Activated B cell treated with CpG ODN at 0.5 μM for 24 hours (primary cell): Measurements from ENCODE around the gene TBX21. TPM values are rescaled to one million over a fixed set of nuclear protein-coding genes. Genes with fewer than 3 reads are reported as not detected.

ENCODE experiments used
- ATAC-seq: fragments of 200-7000 bp; cut with Tn5 transposase; one replicate; pipeline ENCODE4 v1.10.0; 2021; ENCODE audit warnings: low read depth, mild to moderate bottlenecking, moderate library complexity
- CTCF ChIA-PET: fragments of 350-600 bp; sonication (Branson Sonifier 250); formaldehyde crosslinking; loops from one replicate; lab custom pipeline; 2021; ENCODE audit warnings: antibody characterized with exemption; lab: Charles Lee
- POLR2A ChIA-PET: fragments of 350-600 bp; sonication (Branson Sonifier 250); formaldehyde crosslinking; loops from one replicate; lab custom pipeline; 2021; ENCODE audit warnings: antibody characterized with exemption; lab: Charles Lee
- DNase-seq: peaks from one replicate; pipeline ENCODE4 v3.0.0; 2022
- H3K27ac Mint-ChIP-seq: one replicate; pipeline ENCODE4 v1.8.0; 2020; ENCODE audit warnings: mixed read lengths
- H3K27me3 Mint-ChIP-seq: one replicate; pipeline ENCODE4 v1.8.0; 2021; ENCODE audit warnings: mixed read lengths
- H3K36me3 Mint-ChIP-seq: one replicate; pipeline ENCODE4 v1.8.0; 2021; ENCODE audit warnings: low read depth, mixed read lengths
- H3K4me1 Mint-ChIP-seq: one replicate; pipeline ENCODE4 v1.8.0; 2021; ENCODE audit warnings: mixed read lengths
- H3K4me3 Mint-ChIP-seq: one replicate; pipeline ENCODE4 v1.8.0; 2020; ENCODE audit warnings: mild to moderate bottlenecking, mixed read lengths
- H3K9me3 Mint-ChIP-seq: one replicate; pipeline ENCODE4 v1.8.0; 2020; ENCODE audit warnings: mixed read lengths
- CTCF ChIP-seq: fragments of 200-600 bp; IDR thresholded peaks from one replicate; pipeline ENCODE4 v1.8.0; 2022; ENCODE audit warnings: antibody characterized with exemption, mild to moderate bottlenecking
- intact Hi-C: fragments of 100-400 bp; cut with micrococcal nuclease; formaldehyde crosslinking; loops from one replicate; pipeline ENCODE4 v1.15.1; 2024
- total RNA-seq: library from RNA; stranded (reverse); gene quantifications from 2 replicates; pipeline ENCODE4 v1.2.3, GENCODE V29; 2022

The TBX21 gene
- total RNA-seq, 1 donor from 2014 or later: 3.8 TPM

- no peak for DNase-seq
- no peak for TF ChIP-seq CTCF
- POLR2A ChIA-PET: no interaction called here
Observed at GRCh38 chr17:47785538-47786123, 52.6 kb downstream of the TBX21 start.

GRCh38 chr17:47789611-47790561 lies 56.9 kb downstream of the TBX21 start:
- Mint-ChIP-seq H3K9me3 (no peaks in the 10 kb centered on the region), H3K4me3 (peak overlapping the region; percentile 74), H3K4me1 (peaks cover 9% of the 10 kb centered on the region), H3K36me3 (no peaks in the 10 kb centered on the region), H3K27me3 (peaks cover 54% of the 10 kb centered on the region), H3K27ac (no peak overlapping the region)
- DNase-seq (peak; percentile 48), ATAC-seq (peak; percentile 80)
- POLR2A ChIA-PET: interaction anchor here (0.7 kb wide), 1 partner anchor 297 kb away, joined by 3 read pairs; no protein-coding TSS in a partner anchor
- intact Hi-C loops: loop anchor here (1.0 to 2.0 kb wide), 3 partner anchors 14 to 126 kb away; no protein-coding TSS in a partner anchor
- CTCF ChIA-PET: interaction anchor here (0.7 to 1.6 kb wide), 7 partner anchors 57 to 126 kb away, joined by 3 to 5 read pairs (median 3); partner anchors contain the start of gene TBX21
- TF ChIP-seq CTCF: no peak

More at GRCh38 chr17:47785538-47786123, 52.6 kb downstream of the TBX21 start:
- Mint-ChIP-seq H3K4me1 (peaks cover 8% of the 10 kb centered on the region), H3K9me3 (no peaks in the 10 kb centered on the region), H3K4me3 (no peak overlapping the region), H3K36me3 (no peaks in the 10 kb centered on the region), H3K27me3 (peaks cover 60% of the 10 kb centered on the region), H3K27ac (no peak overlapping the region)
- intact Hi-C loops: no loop called here
- ATAC-seq: no peak
- CTCF ChIA-PET: interaction anchor here (0.8 kb wide), 1 partner anchor 17 kb away, joined by 4 read pairs; no protein-coding TSS in a partner anchor

DNA sequence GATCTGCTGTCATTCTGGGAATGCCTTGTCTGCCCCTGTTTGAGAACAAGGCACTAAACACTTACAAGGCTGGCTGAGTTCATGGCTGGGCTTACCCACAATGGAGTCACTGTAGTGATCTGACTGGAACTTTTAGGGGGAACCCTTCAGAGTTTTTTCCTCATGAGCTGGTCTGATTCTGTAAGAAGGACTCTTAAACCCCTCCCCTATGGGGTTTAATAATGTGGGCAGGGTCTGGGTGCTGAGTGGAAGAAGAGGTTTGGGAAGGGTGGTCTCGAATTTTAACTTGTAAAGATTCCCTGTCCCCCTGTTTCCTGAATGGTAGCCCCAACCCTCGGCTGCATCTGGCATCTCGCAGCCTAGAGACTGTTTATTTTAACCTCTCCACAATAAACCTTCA lies 58.0 kb downstream of the TBX21 start:
- H3K27me3 Mint-ChIP-seq: peaks cover 42% of the 10 kb centered on the region
- ChIA-PET POLR2A (no interaction called here), CTCF (interaction anchor here (1.4 to 1.6 kb wide), 2 partner anchors 92 to 93 kb away, joined by 3 to 5 read pairs; no protein-coding TSS in a partner anchor)
- no peaks in the 10 kb centered on the region for H3K9me3 Mint-ChIP-seq
- H3K36me3 Mint-ChIP-seq: no peaks in the 10 kb centered on the region
- peaks cover 9% of the 10 kb centered on the region for H3K4me1 Mint-ChIP-seq
- no peak for TF ChIP-seq CTCF
- DNase-seq: no peak
- H3K4me3 Mint-ChIP-seq: no peak overlapping the region
- intact Hi-C loops: loop anchor here (2.0 kb wide), 1 partner anchor 92 kb away; no protein-coding TSS in a partner anchor
- no peak overlapping the region for H3K27ac Mint-ChIP-seq
- ATAC-seq: no peak

DNA sequence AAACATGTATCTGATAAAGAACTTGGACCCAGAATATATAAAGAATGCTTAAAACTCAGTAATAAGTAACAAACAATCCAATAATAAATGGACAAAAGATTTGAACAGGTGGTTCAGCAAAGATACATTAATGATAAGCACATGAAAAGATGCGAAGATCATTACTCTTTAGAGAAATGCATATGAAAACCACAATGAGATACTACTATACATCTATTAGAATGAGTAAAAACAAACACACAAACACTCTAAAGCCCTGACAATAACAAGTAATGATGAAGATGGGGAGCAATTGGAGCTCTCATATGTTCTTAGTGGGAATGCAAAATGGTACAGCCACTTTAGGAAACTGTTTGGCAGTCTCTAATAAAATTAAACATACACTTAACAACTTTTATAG lies 59.4 kb downstream of the TBX21 start:
- no peak for TF ChIP-seq CTCF
- Mint-ChIP-seq H3K27me3 (peaks cover 44% of the 10 kb centered on the region), H3K9me3 (no peaks in the 10 kb centered on the region), H3K4me3 (no peak overlapping the region), H3K36me3 (no peaks in the 10 kb centered on the region), H3K27ac (no peak overlapping the region), H3K4me1 (peaks cover 9% of the 10 kb centered on the region)
- intact Hi-C loops: no loop called here
- ATAC-seq (no peak), DNase-seq (no peak)
- ChIA-PET CTCF (interaction anchor here (1.3 kb wide), 1 partner anchor 9 kb away, joined by 6 read pairs; no protein-coding TSS in a partner anchor), POLR2A (no interaction called here)

DNA sequence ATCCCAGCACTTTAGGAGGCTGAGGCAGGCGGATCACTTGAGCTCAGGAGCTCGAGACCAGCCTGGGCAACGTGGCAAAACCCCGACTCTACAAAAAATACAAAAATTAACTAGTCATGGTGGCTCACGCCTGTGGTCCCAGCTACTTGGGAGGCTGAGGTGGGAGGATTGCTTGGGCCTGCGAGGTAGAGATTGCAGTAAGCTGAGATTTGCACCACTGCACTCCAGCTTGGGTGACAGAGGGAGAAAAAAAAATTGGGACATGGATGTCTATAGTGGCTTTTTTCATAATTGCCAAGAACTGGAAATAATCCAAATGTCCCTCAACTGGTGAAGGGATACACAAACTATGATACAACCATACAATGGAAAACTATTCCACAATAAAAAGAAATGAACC lies 59.9 kb downstream of the TBX21 start:
- Mint-ChIP-seq H3K27ac (no peak overlapping the region), H3K9me3 (no peaks in the 10 kb centered on the region), H3K4me3 (no peak overlapping the region), H3K4me1 (peaks cover 9% of the 10 kb centered on the region), H3K27me3 (peaks cover 44% of the 10 kb centered on the region), H3K36me3 (no peaks in the 10 kb centered on the region)
- no peak for TF ChIP-seq CTCF
- no peak for ATAC-seq
- ChIA-PET CTCF (interaction anchor here (1.3 kb wide), 1 partner anchor 9 kb away, joined by 6 read pairs; no protein-coding TSS in a partner anchor), POLR2A (no interaction called here)
- no peak for DNase-seq
- intact Hi-C loops: no loop called here
